Limb (tissue), 2 donors: Measurements from ENCODE around the gene PGAP1.
A peak's percentile ranks its signal among the peaks of the same experiment; 100 is the strongest.

ENCODE experiments used
- DNase-seq, 2 donors: peaks; one replicate each; pipeline ENCODE4 v3.0.0-alpha.2; 2016; ENCODE audit errors: extremely low spot score in 2 of 2

The PGAP1 gene

GRCh38 chr2:196887431-196887830 is 39.1 kb downstream of the PGAP1 start:
- DNase-seq = no peak

DNA sequence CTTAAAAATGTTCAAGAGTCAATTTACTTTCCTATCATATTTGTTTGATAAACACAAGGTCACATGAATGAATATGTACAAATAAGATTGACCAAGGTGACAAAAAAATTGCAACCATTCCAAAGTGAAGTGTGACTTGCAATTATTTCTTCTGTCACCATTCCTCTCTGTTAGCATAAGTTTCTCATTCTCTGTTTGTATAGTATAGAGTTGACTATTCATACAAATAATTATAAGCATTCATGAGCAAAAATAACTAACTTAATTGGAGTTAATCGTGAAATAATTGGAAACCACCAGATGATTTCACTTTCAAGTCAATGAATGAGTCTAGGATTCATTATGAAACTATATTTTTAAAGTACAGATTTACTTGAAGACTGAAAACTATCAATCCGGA is 42.1 kb downstream of the PGAP1 start:
- DNase-seq = no peak

DNA sequence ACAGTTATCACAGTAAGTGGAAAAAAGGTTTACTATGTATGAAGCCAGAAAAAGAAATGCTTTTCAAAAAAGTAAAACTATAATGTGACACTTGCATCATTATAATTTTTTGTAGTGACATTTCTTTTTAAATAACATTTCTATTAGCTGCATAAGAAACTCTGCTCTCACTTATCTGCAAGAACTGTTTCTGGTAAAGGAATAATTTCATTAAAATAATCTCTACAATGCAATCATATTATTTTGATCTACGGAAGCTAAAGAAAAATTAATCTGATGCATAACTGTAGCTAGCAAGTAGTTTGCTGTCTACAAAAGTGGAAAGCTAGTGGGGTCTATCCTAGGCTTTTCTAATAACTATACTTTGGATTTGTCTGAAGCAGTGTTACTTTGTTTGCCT is 50.1 kb downstream of the PGAP1 start:
- no peak for DNase-seq

- DNase-seq = no peak
Observed at GRCh38 chr2:196875414-196875813, 51.1 kb downstream of the PGAP1 start.

DNA sequence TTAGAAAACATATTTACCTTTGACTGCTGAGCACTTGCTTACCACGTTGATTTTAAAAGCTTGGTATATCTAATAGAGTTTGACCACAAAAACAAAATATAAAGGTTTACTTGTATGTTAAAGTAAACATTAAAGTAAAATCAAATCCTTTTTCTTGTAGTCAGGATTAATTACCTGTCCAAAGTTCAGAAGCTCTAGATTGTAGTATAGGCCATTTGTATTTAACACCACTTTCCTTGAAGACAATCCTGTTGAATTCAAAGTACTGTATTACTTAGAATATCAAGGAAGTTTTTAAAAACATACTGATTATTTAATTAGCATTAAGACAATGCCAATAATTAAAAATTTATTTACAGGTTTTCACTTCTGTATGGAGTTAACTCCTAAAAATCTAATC is 53.0 kb downstream of the PGAP1 start:
- no peak for DNase-seq

DNA sequence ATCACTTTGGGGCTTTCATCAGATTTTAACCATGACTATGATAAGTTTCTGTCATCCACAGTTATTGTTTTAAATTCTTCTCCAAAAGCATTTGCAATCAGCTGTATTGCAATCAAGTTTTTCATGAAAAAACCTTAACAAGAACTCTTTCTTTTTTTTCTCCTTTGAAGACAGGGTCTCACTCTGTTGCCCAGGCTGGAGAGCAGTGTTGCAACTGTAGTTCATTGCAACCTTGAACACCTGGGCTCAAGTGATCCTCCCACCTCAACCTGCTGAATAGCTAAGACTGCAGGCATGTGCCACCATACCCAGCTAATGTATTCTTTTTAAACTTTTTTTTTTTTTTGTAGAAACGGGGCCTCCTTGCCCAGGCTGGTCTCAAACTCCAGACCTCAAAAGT is 71.9 kb downstream of the PGAP1 start:
- DNase-seq = no peak

- DNase-seq = no peak
Observed at GRCh38 chr2:196853301-196854087, 73.0 kb downstream of the PGAP1 start.

DNA sequence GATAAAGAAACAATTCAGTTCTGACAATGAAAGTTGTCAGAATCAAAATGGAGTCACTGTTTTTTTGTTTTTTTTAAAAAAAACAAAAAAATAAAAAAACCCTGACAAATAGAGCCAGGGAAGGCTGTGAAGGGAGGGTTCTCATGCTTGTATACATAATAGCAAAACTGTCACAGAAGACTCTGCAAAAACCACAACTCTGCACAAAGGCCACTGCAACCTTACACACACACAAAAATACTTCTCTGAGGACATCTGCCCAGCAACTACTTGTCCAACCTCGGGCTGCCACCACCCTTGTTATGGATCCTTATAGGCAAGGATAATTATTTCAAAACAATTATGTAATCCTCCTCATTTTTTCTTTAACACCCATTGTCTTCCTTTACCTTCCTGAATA is 75.4 kb downstream of the PGAP1 start:
- DNase-seq = no peak

GRCh38 chr2:196849895-196850294 is 76.6 kb downstream of the PGAP1 start:
- DNase-seq = no peak

- DNase-seq = no peak
Observed at GRCh38 chr2:196846295-196846694, 80.2 kb downstream of the PGAP1 start.

- DNase-seq = no peak
Observed at GRCh38 chr2:196845371-196845770, 81.1 kb downstream of the PGAP1 start.

- DNase-seq = no peak
Observed at GRCh38 chr2:196840171-196840570, 86.3 kb downstream of the PGAP1 start.

DNA sequence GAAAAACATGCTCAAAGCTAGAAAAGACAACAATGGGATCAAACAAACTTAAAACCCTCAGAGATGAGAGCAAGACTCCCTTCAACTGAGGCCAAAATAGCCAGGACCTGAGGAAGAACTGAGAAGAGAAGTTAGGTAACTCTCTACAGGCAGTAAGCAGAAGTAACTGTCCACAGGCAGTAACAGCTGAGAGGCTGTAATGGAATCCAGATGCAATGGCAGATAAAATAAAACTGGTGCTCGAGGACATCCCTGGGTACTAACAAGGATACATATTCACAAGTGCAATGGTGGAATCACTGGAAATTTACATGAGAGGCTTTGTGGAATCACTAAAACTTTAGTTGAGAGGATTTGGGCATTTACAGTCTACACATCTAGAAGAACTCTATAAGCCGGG is 86.9 kb downstream of the PGAP1 start:
- no peak for DNase-seq

DNA sequence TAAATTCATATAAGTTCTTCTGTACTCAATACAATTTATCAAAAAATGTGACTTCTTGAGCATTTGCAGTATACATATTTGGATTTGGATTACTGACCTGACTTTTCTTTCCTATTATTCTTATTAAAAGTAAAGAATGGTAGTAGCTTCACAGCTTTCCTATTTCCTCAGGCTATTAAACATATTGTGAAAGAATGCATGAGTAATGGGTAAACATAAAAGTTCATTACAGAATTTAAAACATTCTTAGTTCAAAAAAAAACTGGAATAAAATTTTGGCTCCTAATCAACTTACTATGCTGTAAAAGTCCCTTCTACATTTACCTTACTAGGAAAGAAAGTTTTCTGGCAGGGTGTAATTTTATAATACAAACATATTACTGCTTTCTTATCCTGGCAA is 90.1 kb downstream of the PGAP1 start:
- DNase-seq = no peak

DNA sequence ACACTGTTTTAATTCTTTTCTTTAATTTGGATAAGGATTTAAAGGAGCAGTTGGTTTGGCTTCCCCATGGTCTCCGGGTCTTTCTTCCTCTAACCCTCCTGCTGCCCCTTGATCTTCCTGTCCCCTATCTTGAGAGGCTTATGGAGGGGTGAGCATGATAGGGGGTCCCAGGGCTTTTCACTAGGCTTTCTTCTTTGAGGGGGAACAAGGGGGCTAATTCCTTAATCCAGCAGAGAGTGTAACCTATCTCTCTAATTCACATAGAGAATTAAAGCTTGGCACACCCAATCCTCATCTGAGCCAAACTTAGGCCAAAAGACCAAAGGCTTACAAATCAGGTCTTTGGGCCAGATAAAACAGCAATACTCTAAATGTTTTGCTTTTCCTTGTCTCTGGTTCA is 95.8 kb downstream of the PGAP1 start:
- no peak for DNase-seq

GRCh38 chr2:196827356-196827755 is 99.2 kb downstream of the PGAP1 start:
- DNase-seq = no peak

- no peak for DNase-seq
Observed at GRCh38 chr2:196823750-196824522, 102.6 kb downstream of the PGAP1 start.

DNA sequence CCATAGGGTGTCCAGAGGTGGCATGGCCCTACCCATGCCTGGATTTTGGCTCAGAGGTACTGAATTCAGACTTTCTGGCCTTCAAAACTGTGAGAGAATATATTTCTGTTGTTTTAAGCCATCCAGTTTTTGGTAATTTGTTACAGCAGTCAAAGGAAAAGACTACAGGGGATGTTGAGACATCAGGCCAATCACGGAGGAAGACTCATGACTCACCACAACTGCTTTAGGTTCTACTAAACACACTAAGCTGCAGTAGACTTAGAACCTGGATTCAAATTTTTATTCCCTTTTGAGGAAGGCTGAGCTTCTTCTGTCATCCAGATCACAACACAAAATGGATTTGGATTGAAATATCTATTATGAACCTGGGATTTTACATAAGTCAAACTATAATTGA is 105.3 kb downstream of the PGAP1 start:
- DNase-seq = no peak

GRCh38 chr2:196809260-196809659 is 117.2 kb downstream of the PGAP1 start, which contains the start of gene C2orf66:
TSS of gene C2orf66 (minus strand) at chr2:196809355. CDS start at chr2:196809336, 19 bp downstream.
- DNase-seq = no peak

- DNase-seq = no peak
Observed at GRCh38 chr2:196808083-196808665, 118.3 kb downstream of the PGAP1 start.

DNA sequence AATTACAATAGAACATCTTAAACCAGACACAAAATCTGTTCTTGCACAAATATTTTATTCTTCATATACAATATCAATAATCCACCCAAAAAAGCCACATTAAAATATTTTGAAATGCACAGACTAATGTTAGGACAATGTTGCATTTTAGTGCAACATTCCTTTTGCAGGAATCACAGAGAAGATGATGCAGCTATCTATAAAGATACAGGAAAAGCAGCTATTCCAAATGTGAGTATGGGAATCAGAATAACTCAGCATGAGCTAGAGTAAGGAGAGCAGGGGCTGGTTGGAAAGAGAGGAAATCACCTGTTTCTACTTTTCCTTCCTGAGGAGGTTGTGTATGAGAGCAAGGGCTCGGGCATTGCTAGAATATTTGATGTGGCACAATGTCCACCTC is 122.1 kb downstream of the PGAP1 start:
- DNase-seq = no peak

GRCh38 chr2:196802401-196802800 is 124.1 kb downstream of the PGAP1 start:
- peak in 1 of 2 donors; percentile 5 for DNase-seq
